NCI-H345 treated with DMSO at 0.1 percent for 48 hours (cell line): ENCODE measurements around the gene PACRG.
"Not testable (repeated sequence)": the region's sequence is repeated elsewhere in the genome, so short reads cannot be mapped to it uniquely, and the experiment has no call there.

Source experiments
- DNase-seq: peaks from one replicate; lab custom pipeline; 2025; ENCODE audit not compliant: unreplicated experiment; lab: John Stamatoyannopoulos, UW

Gene PACRG

DNA sequence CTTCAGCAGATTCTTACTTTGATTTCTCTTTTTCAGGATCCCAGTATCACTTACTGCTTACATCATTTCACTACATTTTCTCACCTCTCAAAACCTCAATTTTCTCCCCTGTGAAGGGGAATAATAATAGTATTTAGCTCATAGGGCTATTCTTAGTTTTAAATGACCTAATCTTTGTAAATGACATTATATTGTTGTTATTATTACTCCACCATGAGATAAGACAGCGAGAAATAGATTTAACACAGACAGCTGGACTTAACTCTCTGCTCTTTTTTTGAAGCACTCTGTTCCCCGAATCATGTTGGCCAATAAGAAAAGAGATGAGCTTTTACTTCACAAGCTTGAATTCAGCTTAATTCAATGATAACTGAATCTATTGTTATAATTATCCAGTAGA lies 578.2 kb downstream of the PACRG start:
- no peak for DNase-seq

DNA sequence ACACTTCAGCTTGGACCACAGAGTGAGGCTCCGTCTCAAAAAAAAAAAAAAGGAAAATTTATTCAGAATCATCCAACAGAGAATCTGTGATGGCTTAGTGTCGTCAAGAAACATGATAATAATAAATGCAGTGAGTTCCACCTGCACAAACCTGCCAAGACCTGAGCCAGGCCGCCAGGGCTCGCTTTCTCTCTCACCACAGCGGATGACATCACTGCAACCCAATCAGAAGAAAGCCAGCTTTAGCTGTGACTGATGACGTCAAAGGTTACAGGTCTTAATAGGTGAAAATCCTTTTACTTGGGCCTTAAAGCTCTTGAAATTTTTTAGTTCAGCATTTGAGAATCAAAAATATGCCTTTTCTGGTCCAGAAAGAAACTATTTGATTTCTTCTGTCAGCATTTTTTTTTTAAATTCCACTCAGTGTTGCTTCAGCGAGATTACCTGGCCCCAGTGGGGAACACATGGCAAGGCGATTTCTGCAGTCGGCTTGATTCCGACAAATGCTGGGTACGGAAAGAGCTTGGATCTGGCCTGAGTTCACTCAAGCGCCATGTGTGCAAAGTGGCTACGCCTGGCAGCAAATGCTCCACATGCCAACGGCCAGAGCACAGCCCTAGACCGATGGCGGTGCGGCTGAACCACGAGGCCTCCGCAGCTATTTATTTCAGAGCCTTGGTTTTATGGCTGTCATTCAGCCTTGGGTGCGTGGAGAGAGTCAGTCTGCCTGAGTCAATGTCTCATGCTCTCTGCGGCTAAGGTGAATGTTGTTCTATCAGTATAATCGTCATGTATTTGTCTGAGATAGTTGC lies 581.1 kb downstream of the PACRG start:
- no peak for DNase-seq

DNA sequence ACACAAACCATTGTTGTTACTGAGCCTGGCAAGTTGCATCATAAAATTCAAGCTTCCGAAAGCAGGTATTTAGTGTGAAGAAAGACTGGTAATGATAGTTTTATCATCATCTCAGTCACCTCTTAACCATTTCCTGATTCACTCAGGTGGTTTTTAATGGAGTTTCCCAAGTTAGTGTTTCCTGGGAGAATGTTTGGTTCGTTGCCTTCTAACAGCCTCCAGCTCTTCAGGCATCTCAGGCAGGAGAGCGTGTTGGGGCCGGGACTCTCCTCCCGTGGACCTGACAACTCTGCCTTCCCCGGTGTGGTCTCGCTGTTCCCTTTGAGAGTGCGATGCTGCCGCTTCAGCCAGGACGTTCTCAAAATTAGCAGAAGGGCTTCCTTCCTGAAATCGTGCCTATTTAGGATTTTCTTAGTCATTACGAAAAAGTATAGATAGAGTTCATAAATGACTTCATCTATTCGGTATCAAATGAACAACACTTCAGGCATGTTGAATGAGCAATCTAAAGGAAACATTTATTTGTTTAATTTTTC lies 581.8 kb downstream of the PACRG start:
- no peak for DNase-seq

DNA sequence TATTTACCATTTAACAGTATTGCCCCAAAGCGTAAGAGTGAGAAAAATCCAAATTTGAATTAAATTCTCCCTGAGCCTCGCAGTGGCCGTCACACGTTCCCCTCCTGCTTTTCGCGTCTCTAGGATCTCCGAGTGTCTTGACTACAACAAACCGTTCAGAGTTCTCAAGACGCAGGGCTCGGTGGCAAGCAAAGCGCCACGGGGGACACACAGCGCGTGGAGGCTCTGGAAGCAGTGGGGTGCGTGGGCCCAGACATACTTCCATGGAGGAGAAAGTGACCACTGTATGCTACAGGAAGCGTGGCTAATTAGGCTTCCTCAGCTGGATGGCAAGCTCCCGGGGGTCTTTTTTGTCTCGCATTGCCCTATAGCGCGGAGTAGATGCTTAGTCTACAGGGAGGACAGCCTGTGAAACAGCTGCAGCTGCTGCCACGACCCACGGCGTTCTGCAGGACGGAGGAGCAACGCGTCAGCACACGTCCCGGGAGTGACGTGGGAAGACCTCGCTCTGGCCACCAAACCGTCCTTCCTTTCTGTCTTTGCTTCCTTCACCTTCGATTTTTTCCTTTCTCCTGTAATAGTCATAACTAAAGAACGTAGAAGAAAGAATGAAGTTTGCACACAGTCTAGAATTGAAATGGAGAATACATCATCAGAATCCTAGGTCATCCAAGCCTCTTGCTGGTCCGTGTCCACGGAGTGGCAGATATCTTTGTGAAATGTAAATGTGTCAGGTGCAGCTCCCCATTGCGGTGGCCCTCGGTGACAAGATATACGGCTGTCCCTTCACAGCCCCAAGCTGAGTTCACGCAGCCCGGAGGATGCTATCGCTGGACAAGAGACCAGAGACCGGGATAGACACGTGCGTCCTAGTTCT lies 582.6 kb downstream of the PACRG start:
- no peak for DNase-seq

DNA sequence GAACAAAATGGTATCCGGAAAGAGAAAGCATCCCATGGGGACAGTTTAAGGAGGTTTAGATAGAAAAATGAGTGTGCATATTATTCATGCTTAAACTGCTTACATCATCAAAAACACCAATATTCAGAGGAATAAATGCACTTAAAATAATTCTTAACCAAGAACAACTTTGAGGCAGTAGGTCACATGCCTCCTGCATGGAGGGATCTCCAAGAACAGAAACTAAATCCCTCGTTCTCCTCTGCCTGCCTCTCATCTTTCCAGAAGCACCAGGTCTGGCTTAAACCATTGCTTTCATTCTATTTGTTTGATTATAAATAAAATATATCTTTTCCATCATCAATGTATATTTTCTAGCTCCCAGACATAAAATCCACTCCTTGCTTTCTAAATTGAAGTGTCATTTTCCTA lies 583.2 kb downstream of the PACRG start:
- no peak for DNase-seq

DNA sequence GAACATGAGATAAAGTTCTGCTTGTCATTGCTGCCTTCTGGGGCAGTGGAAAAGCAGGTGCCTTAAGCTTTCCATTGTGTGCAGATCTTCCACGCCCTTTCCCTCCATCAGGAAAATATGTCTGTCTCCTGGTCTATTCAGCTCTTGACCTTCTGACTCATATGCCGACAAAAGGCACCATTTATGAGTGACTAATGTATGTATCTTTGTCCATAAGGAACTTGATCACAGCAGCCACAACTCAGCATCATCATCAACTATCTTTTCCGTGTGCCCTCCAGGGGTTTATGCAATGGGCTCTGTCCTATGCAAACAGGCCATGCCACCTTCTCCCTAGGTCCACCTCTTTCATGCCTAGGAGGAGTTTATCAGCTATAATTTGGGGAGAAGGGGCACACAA lies 584.1 kb downstream of the PACRG start:
- no peak for DNase-seq

DNA sequence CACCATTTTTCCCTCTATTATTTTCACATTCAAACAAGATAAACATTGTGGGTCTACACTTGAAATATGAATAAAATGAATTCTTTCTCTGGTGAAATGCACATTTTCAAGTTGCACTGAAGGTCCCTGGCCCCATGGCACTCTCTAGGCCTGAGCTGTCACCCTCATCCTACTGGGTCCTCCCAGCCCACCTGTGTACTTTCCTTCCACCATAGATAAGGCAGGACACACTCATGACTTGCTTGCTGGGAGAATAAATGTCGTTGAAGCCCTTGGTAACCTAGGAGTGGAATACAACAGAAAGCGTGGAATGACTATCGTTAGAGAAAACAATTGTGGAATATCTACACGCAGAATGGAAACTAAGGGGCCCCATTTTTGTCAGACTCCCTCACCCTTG lies 585.8 kb downstream of the PACRG start:
- no peak for DNase-seq

DNA sequence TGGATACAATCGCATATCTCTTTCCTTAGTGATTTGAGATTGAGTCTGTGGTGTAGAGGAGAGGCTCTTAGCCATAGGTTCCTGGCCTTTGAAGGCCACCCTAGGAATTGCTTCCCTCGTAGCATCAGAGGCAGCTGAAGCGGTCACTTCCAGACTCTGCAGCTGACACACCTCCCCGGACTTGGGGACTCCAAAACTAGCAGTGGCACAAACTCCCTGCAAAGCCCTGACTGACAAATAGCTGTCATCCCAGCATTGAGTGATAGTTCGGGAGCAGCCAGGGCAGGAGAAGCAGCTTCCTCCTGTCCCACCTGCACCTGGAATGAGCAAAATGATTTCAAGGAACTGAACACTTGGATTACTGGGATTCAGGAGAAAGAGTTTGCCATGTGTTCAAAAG lies 586.2 kb downstream of the PACRG start:
- DNase-seq, result no peak

DNA sequence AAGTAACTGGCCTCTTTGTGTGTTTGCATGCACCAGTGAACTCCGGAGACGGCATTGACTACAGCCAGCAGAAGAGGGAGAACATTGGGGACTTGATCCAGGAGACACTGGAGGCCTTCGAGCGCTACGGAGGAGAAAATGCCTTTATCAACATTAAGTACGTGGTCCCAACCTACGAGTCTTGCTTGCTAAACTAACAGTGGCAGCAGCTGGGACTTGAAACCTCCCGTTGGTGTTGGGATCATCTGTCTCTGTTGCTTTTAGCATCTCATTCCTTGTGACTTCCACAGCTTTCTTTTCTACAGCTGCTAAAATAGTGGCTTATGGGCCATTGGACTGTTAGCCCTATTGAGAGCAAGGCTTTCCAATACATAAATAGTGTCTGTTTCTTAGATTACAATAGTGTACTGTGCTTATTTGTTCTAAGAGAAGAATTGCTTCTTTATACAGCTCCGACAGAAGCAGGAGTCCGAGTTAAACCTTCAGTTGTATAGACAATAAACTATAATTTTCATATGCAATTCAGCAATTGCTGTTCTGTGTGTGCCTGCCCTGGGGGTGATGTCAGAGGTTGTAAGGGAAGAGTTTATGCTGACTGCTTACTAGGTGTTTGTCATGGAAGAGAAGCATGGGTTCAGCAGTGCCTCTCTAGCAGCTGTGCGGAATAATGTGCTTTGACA lies 587.2 kb downstream of the PACRG start:
- no peak for DNase-seq

DNA sequence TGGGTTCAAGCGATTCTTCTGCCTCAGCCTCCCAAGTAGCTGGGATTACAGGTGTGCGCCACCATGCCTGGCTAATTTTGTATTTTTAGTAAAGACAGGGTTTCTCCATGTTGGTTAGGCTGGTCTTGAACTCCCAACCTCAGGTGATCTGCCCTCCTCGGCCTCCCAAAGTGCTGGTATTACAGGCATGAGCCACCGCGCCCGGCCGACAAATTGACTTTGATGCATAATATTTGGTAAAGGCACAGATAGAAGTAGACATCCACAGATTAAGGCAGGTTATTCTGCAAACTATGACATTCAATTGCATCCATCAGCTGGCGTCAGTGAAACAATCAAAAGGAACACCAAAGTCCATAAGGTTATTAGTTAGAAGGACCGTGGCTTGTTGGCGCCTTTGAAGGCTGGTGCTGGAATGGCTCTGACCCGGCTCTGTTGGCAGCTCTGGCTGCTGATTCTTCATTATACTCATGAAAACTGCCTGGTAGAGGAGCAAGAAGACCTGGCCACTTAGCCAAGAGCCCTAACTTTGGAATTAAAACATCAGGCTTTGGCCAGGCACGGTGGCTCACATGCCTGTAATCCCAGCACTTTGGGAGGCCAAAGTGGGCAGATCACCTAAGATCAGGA lies 589.2 kb downstream of the PACRG start:
- DNase-seq, result not testable (repeated sequence)

DNA sequence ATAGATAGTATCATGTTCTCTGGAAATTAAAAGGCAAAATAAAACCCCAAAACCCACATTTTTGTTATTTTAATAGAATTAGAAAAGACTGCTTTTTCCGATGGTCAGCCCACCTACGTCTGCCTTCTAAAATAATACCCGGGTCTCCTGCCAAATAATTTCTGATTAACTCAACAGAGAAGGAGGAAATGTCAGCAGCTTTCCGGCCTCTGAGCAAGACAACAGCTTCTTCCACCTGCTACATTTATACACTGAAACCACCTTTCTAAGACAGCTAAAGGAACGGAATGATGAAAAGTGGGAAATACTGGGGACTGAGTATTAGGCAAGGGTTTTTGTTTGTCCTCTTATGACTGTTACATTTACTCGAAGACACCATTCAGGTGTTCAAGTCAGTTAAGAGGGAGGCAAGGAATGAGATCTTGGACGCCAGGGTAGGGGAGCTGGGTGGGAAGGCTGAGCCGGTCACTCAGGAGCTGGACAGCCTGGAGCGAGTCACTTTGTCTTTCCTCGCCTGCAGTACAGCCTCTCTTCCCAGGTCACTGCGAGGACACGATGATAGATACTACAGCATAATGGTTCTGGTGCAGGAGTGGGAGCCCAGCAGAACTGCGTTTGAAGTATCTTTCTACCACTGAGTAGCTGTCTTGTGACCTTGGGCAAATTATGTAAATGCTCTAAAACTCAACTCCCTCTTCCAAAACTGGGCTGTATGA lies 590.5 kb downstream of the PACRG start:
- DNase-seq, result no peak

DNA sequence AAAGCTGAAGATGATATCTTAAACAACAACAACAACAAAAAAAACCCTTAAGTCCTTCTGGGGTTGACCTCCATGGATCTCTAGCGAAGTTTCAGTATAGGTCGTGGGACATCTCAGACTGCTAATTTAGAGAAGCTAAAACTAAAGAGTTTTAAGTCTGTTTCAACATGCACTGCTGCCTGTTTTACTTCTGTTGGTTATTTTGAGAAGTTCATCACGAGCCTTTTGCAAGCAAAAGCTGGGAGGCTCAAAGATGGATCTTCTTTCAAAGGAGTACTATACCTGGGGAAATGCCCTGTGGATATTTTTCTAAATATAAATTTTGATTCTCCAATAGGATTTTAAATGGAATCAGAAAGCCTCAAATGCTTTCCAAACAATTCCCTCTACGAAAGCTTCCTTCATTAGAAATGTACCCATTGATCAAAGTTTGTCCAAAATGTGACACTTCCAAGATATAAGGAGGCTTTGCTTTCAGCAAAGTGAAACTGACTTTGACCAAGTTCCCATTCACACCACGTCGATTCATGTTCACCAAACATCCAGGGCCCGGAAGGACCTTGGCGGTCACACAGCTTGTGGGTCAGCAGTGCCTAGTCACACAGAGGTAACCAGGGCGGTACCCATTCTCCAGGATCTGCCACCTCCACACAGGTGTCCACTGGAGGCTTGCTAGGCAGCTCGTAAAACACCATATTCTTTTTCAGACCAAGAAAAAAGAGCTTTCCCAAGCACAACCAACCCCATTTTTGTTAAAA lies 592.0 kb downstream of the PACRG start:
- DNase-seq, result no peak

DNA sequence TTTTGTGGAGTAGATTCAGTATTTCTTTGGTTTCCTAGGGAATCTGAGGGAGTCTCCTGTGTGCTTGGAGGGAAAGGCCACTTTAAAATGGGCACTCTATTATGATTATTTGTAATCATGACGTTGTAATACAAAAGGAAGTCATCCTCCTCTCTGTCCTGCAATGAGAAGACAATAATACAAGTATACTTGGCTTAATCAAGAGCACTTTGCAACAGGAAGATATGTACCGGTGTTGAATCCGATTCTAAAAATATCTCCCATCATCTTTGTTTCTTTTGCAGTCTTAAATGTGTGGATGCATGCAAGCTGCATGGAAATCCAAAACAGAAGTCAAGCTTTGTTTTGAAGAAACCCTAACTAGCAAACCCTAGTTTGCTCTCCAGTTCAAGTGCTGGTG lies 592.6 kb downstream of the PACRG start:
- no peak for DNase-seq

DNA sequence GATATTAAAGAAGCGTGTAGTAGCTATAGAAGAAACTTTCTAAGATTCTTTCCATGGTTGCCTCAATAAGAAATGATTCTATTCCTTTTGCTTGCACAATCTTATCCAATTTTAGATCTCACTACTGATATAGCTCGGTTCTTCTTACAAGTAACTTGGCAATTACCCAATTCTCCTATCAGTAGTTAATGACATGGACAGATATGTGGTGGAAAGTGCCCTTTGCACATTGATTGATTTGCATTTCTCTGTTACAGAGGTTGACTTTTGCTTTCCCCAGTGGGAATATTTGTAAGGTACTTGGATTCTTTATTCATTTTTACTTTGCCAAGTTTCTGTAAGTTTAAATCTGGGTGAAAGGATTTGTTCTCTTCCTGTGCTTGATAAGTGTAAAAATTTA lies 593.0 kb downstream of the PACRG start:
- DNase-seq, result no peak

DNA sequence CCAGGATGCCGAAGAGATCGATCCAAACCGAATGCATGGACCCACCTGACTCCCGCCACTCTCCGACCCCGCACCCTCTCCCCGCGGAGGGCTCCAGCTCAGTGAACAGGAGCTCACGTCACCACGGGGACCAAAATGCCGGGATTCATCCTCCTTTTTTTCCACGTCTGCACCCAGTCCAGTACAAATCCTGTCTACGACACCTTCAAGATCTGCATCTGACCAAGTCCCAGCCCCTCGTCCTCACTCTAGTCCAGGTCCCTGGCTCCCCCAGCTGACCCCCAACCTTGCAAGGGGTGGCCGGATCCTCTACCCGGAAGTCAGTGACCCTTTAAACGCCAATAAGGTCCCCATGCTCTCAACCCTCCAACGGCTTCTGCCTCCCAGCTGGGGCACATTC lies 593.9 kb downstream of the PACRG start:
- DNase-seq, result no peak

DNA sequence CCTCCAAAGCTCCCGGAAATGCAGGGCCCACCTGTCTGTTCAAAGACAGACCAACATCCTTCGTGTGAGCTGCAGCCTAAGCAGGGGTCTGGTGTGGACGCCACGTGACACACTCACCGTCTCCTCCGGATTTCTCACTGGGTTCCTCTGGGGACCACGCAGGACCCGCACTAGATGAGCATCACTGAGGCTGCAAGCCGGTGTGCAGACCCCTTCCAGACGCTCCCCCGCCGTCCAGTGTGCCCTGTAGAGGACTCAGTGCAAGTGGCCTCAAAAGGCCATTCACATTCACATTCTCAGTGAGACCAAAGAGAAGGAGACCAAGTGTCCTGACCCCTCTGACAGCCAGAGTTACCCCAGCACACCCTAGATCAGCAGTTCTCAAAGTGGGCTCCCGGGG lies 595.5 kb downstream of the PACRG start:
- DNase-seq, result no peak

DNA sequence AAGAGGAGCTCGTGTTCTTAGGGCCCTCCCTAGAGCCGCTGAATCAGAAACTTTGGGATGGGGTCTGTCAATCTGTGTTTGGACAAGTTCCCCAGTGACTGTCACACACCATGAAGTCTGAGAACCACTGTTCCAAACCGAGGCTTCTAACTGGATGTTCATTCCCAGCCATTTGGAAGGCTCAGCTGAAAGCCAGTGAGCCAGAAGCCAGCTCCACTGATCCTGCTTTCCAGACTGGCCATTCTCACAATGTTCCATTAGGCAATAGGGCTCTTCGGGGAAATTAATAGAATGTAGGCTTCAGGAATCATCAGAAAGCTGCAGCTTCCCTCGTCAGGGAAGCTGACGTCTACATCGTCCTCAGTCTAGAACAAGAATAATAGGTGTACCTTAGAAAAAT lies 595.9 kb downstream of the PACRG start:
- DNase-seq, result no peak

DNA sequence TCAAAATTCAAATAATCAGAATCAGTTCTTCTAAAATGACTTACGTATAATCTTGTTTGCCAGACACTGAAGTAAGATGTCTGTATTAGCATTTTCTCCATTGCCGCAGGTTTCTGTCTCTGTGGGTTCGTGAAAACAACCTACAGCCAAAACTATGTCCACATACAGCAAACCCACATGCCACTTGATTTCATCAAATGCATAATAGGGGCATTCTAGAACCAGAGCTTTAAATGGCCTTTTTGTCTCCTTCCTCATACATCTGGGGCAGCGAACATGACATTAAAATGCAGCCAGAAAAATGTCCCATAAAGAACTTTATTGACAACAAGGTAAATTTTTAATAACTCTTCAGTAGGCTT lies 596.5 kb downstream of the PACRG start:
- no peak for DNase-seq

DNA sequence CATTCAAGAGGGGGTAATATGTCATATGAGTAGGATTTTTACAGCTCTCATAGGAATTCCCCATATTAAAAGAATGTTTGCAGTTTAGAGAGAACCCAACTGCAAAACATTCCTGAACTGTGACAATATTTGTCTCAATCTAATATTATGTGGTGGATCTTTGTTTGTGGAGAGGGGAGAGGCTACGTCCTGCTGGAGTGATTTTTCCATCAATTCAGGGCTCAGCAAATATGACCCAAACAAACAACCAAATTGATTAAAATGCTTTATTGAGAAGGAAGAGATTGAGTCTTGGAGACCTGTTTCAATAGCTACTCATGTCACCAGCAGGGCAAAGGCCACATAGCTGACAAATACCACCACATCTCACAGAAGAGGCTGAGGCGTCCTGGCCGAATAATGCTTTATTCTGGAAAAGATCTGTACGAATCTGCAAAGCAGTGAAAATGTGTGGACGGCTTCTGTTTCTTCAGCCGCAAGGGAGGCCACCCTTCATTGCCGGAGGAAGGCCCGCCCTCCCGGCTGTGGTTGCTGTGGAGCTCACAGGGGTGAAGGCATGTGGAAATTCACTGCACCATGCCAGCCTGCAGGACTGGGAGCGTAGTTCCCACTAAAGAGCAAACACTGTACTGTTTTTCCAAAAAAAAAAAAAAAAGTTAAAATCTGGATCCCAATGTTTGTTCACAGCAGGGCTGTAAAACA lies 597.1 kb downstream of the PACRG start:
- DNase-seq, result no peak
